ENCODE data around the gene HNRNPD.

DNA sequence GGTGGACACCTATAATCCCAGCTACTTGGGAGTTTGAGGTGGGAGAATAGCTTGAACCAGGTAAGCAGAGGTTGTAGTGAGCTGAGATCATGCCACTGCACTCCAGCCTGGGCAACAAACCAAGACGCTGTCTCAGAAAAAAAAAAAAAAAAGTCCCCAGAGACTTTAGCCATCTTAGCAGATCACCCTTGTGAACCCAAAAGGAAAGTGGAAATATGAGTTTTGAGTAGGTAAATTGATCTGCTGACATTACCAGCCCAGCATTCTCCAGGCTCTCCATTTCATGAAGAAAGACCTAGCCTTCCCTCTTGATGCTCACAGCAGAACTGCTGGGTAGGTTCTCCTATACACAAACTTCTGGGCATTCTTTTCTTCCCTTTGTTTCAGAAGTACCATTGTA lies 24.5 kb upstream of the HNRNPD start:
- TF ChIP-seq, protein P1, sequence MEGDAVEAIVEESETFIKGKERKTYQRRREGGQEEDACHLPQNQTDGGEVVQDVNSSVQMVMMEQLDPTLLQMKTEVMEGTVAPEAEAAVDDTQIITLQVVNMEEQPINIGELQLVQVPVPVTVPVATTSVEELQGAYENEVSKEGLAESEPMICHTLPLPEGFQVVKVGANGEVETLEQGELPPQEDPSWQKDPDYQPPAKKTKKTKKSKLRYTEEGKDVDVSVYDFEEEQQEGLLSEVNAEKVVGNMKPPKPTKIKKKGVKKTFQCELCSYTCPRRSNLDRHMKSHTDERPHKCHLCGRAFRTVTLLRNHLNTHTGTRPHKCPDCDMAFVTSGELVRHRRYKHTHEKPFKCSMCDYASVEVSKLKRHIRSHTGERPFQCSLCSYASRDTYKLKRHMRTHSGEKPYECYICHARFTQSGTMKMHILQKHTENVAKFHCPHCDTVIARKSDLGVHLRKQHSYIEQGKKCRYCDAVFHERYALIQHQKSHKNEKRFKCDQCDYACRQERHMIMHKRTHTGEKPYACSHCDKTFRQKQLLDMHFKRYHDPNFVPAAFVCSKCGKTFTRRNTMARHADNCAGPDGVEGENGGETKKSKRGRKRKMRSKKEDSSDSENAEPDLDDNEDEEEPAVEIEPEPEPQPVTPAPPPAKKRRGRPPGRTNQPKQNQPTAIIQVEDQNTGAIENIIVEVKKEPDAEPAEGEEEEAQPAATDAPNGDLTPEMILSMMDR (IDR thresholded peaks at IDR 0.05) = no peak
- no peak for TF ChIP-seq POLR2A (IDR thresholded peaks at IDR 0.05)
